K562 (cell line): ENCODE data around the gene DAPK2. TPM values are rescaled to one million over a fixed set of nuclear protein-coding genes. Genes with fewer than 3 reads are reported as not detected.

ENCODE experiments used
- ARHGAP35 ChIP-seq: fragments of 450-650 bp; IDR thresholded peaks from 2 replicates; pipeline ENCODE4 v1.6.1; 2018; ENCODE audit not compliant: partially characterized antibody
- BCL6 ChIP-seq: fragments of 250-450 bp; sonication (Bioruptor Pico); IDR thresholded peaks from 2 replicates; pipeline ENCODE4 v1.4.0; 2020
- C11orf30 ChIP-seq: fragments of 450-650 bp; IDR thresholded peaks from 2 replicates; pipeline ENCODE4 v1.6.1; 2016; ENCODE audit warnings: low read depth, mild to moderate bottlenecking
- CTBP1 ChIP-seq: fragments of 450-650 bp; IDR thresholded peaks from 2 replicates; pipeline ENCODE4 v1.6.1; 2016; ENCODE audit warnings: borderline replicate concordance
- JUND ChIP-seq, 2 experiments: IDR thresholded peaks; 2 replicates in 1 of 2; 3 replicates in 1 of 2; pipeline ENCODE4 v1.6.1; 2011; ENCODE audit warnings: borderline replicate concordance in 2 of 2, low read depth in 2 of 2, low read length in 2 of 2, improper control_type of control experiment in 1 of 2, missing biosample characterization in 1 of 2, missing genetic modification characterization in 1 of 2, missing genetic modification reagents in 1 of 2
- RBM34 ChIP-seq: fragments of 200-400 bp; formaldehyde crosslinking; IDR thresholded peaks from 2 replicates; pipeline ENCODE4 v1.6.1; 2018; ENCODE audit warnings: low read length, borderline replicate concordance; ENCODE audit not compliant: insufficient read depth
- TFAM ChIP-seq: fragments of 250-450 bp; sonication (Bioruptor Pico); conservative IDR thresholded peaks from 2 replicates; pipeline ENCODE4 v1.5.0; 2021; ENCODE audit warnings: mild to moderate bottlenecking, moderate library complexity
- ZBTB17 ChIP-seq: fragments of 450-650 bp; formaldehyde crosslinking; IDR thresholded peaks from 2 replicates; pipeline ENCODE4 v1.4.0; 2020; ENCODE audit warnings: mild to moderate bottlenecking
- ZFX ChIP-seq: sonication (generic); formaldehyde crosslinking; IDR thresholded peaks from 2 replicates; pipeline ENCODE4 v1.8.0; 2022; ENCODE audit warnings: mild to moderate bottlenecking, missing genetic modification reagents, moderate library complexity
- ZNF175 ChIP-seq: fragments of 200-800 bp; sonication (Bioruptor generic); IDR thresholded peaks from 2 replicates; pipeline ENCODE4 v1.6.1; 2016; ENCODE audit warnings: low read depth, mild to moderate bottlenecking, missing genetic modification characterization, missing compliant biosample characterization
- ZNF408 ChIP-seq: fragments of 250-450 bp; sonication (Bioruptor Pico); IDR thresholded peaks from 2 replicates; pipeline ENCODE4 v1.4.0; 2020; ENCODE audit warnings: low read depth, mild to moderate bottlenecking, moderate library complexity
- polyA plus RNA-seq, 8 experiments: library from polyadenylated mRNA; depleted of rRNA in 4 of 8; stranded (reverse) in 5 of 8; unstranded in 3 of 8; fragments of >200 nt; fragmentation: Nextera tagmentation in 2 of 8; fragmentation: Illumina TruSeq in 1 of 8; extraction: Ambion mirVana in 2 of 8; extraction: Trizol in 1 of 8; gene quantifications; 2 replicates each; pipeline versions ENCODE4 v1.2.1 to v1.2.3, GENCODE V29; 2011 to 2014; ENCODE audit warnings: inconsistent platforms in 1 of 8, missing spikeins in 1 of 8
- total RNA-seq, 7 experiments: library from RNA; depleted of rRNA in 6 of 7; stranded (reverse); fragments of >200 nt in 6 of 7; fragmentation: Illumina TruSeq in 2 of 7; extraction: Trizol in 2 of 7; gene quantifications; 2 replicates each; pipeline versions ENCODE4 v1.2.1 to v1.2.3, GENCODE V29; 2011 to 2021; ENCODE audit warnings: low replicate concordance in 1 of 7
- TF ChIP-seq, protein P1 (sequence below): fragments of 450-650 bp; IDR thresholded peaks from 2 replicates; pipeline ENCODE4 v1.7.1; 2018; ENCODE audit warnings: mild to moderate bottlenecking, low read depth; ENCODE audit not compliant: partially characterized antibody
- TF ChIP-seq, protein P2 (sequence below), 3 experiments: fragments of 200-800 bp in 1 of 3; sonication (Bioruptor generic) in 1 of 3; sonication (generic) in 1 of 3; formaldehyde crosslinking in 1 of 3; IDR thresholded peaks; 2 replicates each; pipeline versions ENCODE4 v1.6.1 to v1.8.0; 2016 to 2022; ENCODE audit warnings: mild to moderate bottlenecking in 2 of 3, missing compliant biosample characterization in 2 of 3, missing genetic modification characterization in 2 of 3, missing genetic modification reagents in 1 of 3
- TF ChIP-seq, protein P3 (sequence below): fragments of 450-650 bp; formaldehyde crosslinking; IDR thresholded peaks from 2 replicates; pipeline ENCODE4 v1.4.0; 2020; ENCODE audit warnings: mild to moderate bottlenecking, moderate library complexity
- TF ChIP-seq, protein P4 (sequence below): sonication (generic); formaldehyde crosslinking; IDR thresholded peaks from 2 replicates; pipeline ENCODE4 v1.8.1; 2023; ENCODE audit warnings: mild to moderate bottlenecking, missing genetic modification reagents
- TF ChIP-seq, protein P5 (sequence below): fragments of 250-450 bp; sonication (Bioruptor Pico); IDR thresholded peaks from 2 replicates; pipeline ENCODE4 v1.5.0; 2022; ENCODE audit warnings: mild to moderate bottlenecking

DAPK2 gene
- total and polyA plus RNA-seq, 9 of the 15 experiments (the other 6 are each of a cell fraction or from before 2014, with no cell fraction given): 0.14 to 5.2 (median 2.2) TPM

DNA sequence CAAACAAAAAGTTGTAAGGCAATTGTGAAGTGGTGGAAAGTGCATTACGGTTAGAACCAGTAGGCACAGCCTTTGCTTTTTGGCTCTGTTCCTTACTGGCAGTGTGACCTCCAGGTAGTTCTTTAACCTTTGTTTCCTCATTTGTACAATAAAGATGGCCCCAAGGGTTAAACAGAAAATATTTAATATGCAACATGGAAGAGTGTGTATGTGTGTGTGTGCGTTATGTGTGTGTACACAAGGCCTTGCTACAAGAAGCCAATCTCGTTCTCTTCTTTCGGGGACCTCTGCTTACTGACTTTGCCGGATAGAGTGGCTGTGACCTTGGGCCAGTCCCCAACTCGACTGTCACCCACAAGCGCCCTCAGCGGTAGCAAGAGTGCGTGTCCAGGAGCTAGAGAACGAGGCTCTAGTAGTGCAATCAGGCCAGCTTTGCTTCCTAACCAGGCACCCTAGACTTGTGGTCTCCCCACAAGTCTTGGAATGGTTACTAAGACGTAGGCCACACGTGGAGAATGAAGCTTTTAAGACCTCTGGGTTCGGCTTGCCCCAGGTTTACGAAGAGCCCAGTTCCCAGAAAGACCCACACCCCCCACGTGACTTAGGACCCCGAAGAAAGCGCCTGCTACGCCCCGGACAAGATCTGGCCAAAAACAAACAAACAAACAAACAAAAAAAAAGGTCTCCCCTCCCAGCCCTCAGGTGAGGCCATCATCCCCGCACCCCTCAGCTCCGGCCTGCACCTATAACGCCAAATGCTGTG is 46.8 kb upstream of the DAPK2 start (continued):
- TF ChIP-seq, protein P1, sequence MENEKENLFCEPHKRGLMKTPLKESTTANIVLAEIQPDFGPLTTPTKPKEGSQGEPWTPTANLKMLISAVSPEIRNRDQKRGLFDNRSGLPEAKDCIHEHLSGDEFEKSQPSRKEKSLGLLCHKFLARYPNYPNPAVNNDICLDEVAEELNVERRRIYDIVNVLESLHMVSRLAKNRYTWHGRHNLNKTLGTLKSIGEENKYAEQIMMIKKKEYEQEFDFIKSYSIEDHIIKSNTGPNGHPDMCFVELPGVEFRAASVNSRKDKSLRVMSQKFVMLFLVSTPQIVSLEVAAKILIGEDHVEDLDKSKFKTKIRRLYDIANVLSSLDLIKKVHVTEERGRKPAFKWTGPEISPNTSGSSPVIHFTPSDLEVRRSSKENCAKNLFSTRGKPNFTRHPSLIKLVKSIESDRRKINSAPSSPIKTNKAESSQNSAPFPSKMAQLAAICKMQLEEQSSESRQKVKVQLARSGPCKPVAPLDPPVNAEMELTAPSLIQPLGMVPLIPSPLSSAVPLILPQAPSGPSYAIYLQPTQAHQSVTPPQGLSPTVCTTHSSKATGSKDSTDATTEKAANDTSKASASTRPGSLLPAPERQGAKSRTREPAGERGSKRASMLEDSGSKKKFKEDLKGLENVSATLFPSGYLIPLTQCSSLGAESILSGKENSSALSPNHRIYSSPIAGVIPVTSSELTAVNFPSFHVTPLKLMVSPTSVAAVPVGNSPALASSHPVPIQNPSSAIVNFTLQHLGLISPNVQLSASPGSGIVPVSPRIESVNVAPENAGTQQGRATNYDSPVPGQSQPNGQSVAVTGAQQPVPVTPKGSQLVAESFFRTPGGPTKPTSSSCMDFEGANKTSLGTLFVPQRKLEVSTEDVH: no peak
- TF ChIP-seq, protein P2, sequence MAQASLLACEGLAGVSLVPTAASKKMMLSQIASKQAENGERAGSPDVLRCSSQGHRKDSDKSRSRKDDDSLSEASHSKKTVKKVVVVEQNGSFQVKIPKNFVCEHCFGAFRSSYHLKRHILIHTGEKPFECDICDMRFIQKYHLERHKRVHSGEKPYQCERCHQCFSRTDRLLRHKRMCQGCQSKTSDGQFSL (CRISPR knock-in tag; IDR thresholded peaks at IDR 0.05): peak; percentile 83
- TF ChIP-seq, protein P2 (tag; IDR thresholded peaks at IDR 0.05): no peak
- TF ChIP-seq C11orf30: no peak
- TF ChIP-seq JUND (IDR thresholded peaks at IDR 0.05; ENCODE audit: borderline replicate concordance, low read depth, low read length): no peak
- no peak; the same call in 2 of the 3 replicates for TF ChIP-seq JUND (tag; IDR thresholded peaks at IDR 0.05; ENCODE audit: borderline replicate concordance, low read depth, low read length)
- no peak for TF ChIP-seq RBM34
- TF ChIP-seq, protein P3, sequence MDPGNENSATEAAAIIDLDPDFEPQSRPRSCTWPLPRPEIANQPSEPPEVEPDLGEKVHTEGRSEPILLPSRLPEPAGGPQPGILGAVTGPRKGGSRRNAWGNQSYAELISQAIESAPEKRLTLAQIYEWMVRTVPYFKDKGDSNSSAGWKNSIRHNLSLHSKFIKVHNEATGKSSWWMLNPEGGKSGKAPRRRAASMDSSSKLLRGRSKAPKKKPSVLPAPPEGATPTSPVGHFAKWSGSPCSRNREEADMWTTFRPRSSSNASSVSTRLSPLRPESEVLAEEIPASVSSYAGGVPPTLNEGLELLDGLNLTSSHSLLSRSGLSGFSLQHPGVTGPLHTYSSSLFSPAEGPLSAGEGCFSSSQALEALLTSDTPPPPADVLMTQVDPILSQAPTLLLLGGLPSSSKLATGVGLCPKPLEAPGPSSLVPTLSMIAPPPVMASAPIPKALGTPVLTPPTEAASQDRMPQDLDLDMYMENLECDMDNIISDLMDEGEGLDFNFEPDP (CRISPR knock-in tag): no peak
- 0 out of 2 replicates have a peak, but pooled peaks have one; percentile 26 for TF ChIP-seq ZNF175 (CRISPR knock-in tag)
- TF ChIP-seq BCL6 (CRISPR knock-in tag): no peak
- peak; percentile 27; the same call in 1 of the 2 replicates for TF ChIP-seq ZBTB17 (CRISPR knock-in tag)
- TF ChIP-seq ZFX: peak; percentile 83
- TF ChIP-seq, protein P4, sequence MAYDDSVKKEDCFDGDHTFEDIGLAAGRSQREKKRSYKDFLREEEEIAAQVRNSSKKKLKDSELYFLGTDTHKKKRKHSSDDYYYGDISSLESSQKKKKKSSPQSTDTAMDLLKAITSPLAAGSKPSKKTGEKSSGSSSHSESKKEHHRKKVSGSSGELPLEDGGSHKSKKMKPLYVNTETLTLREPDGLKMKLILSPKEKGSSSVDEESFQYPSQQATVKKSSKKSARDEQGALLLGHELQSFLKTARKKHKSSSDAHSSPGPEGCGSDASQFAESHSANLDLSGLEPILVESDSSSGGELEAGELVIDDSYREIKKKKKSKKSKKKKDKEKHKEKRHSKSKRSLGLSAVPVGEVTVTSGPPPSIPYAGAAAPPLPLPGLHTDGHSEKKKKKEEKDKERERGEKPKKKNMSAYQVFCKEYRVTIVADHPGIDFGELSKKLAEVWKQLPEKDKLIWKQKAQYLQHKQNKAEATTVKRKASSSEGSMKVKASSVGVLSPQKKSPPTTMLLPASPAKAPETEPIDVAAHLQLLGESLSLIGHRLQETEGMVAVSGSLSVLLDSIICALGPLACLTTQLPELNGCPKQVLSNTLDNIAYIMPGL (CRISPR knock-in tag): 0 out of 2 replicates have a peak, but pooled peaks have one; percentile 62
- TF ChIP-seq, protein P5, sequence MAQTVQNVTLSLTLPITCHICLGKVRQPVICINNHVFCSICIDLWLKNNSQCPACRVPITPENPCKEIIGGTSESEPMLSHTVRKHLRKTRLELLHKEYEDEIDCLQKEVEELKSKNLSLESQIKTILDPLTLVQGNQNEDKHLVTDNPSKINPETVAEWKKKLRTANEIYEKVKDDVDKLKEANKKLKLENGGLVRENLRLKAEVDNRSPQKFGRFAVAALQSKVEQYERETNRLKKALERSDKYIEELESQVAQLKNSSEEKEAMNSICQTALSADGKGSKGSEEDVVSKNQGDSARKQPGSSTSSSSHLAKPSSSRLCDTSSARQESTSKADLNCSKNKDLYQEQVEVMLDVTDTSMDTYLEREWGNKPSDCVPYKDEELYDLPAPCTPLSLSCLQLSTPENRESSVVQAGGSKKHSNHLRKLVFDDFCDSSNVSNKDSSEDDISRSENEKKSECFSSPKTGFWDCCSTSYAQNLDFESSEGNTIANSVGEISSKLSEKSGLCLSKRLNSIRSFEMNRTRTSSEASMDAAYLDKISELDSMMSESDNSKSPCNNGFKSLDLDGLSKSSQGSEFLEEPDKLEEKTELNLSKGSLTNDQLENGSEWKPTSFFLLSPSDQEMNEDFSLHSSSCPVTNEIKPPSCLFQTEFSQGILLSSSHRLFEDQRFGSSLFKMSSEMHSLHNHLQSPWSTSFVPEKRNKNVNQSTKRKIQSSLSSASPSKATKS (CRISPR knock-in tag): no peak
- TF ChIP-seq ARHGAP35: peak; percentile 21
- TF ChIP-seq ZNF408 (CRISPR knock-in tag): no peak
- TF ChIP-seq TFAM (CRISPR knock-in tag): no peak
- no peak for TF ChIP-seq CTBP1
